Upper lobe of left lung (tissue), 6 donors: ENCODE measurements around the gene OTOP1. TPM values are rescaled to one million over a fixed set of nuclear protein-coding genes. Genes with fewer than 3 reads are reported as not detected.

Experiments used
- ATAC-seq, 2 donors: fragments of 200-7000 bp; cut with Tn5 transposase; one replicate each; pipeline ENCODE4 v1.9.1; 2022; ENCODE audit warnings: mild to moderate bottlenecking in 2 of 2, moderate library complexity in 2 of 2; ENCODE audit not compliant: low FRiP score in 2 of 2
- DNase-seq, 2 donors: peaks; one replicate each; pipeline ENCODE4 v3.0.0-alpha.2; 2019 to 2020
- H3K27ac ChIP-seq, 4 donors: fragments of 200-600 bp; sonication (generic); one replicate each; pipeline ENCODE4 v1.5.1; 2016 to 2019
- H3K27me3 ChIP-seq, 4 donors: fragments of 200-600 bp; sonication (generic); one replicate each; pipeline ENCODE4 v1.5.1; 2017 to 2019
- H3K36me3 ChIP-seq, 4 donors: fragments of 200-600 bp; sonication (generic); one replicate each; pipeline ENCODE4 v1.5.1; 2016 to 2019
- H3K4me1 ChIP-seq, 4 donors: fragments of 200-600 bp; sonication (generic); one replicate each; pipeline ENCODE4 v1.5.1; 2018 to 2019
- H3K4me3 ChIP-seq, 4 donors: fragments of 200-600 bp; sonication (generic); one replicate each; pipeline ENCODE4 v1.5.1; 2017 to 2019; ENCODE audit warnings: mild to moderate bottlenecking in 2 of 4, moderate library complexity in 1 of 4
- H3K9me3 ChIP-seq, 4 donors: fragments of 200-600 bp; sonication (generic); one replicate each; pipeline ENCODE4 v1.5.1; 2018 to 2019
- CTCF ChIP-seq, 6 experiments: fragments of 450-650 bp in 4 of 6; fragments of 200-600 bp in 2 of 6; sonication (generic) in 2 of 6; IDR thresholded peaks; one replicate each; pipeline ENCODE4 v1.5.1; 2016 to 2019; ENCODE audit warnings: antibody characterized with exemption in 6 of 6
- EP300 ChIP-seq, 4 donors: sonication (generic); formaldehyde crosslinking; IDR thresholded peaks; one replicate each; pipeline ENCODE4 v1.5.1; 2017; ENCODE audit warnings: antibody characterized with exemption in 4 of 4, control low read depth in 2 of 4
- POLR2A ChIP-seq, 4 donors: fragments of 450-650 bp; IDR thresholded peaks; one replicate each; pipeline ENCODE4 v1.5.1; 2016 to 2017; ENCODE audit warnings: antibody characterized with exemption in 4 of 4, mild to moderate bottlenecking in 2 of 4
- POLR2AphosphoS5 ChIP-seq, 2 donors: sonication (generic); formaldehyde crosslinking; IDR thresholded peaks; one replicate each; pipeline ENCODE4 v1.5.1; 2017; ENCODE audit warnings: antibody characterized with exemption in 2 of 2
- WGBS, 2 donors: methylation state at CpG; one replicate each; pipeline ENCODE4 v1.1.5; 2017 to 2018; 5-methylcytosine and 5-hydroxymethylcytosine counted together
- total RNA-seq, 6 donors: library from RNA; depleted of rRNA in 4 of 6; stranded (reverse); fragments of >200 nt in 4 of 6; gene quantifications; one replicate each; pipeline versions ENCODE4 v1.1.0 to v1.2.1, GENCODE V29; 2016 to 2021
- donor health status: DM: no; HTN: no; CAD: no; lungs with moderate emphysema.
- donor health status: DM: no; HTN: yes; CAD: no; lungs with severe emphysema.

Gene OTOP1
- total RNA-seq = not detected

GRCh38 chr4:4226606-4227438, at the start of gene OTOP1:
TSS of gene OTOP1 (minus strand) at chr4:4226929. CDS start at chr4:4226864, 65 bp downstream.
- DNase-seq (peak in 1 of 2 donors; percentile 82), ATAC-seq (no peak)
- H3K4me3 ChIP-seq = no peak within 1 kb of the TSS
- peaks cover 0 to 17% (median 0%) of the 10 kb centered on the region in 4 donors for H3K4me1 ChIP-seq
- peaks cover 0 to 28% (median 11%) of the 10 kb centered on the region in 4 donors for H3K27me3 ChIP-seq
- H3K36me3 ChIP-seq = no peaks in the 10 kb centered on the region
- TF ChIP-seq POLR2AphosphoS5 (IDR thresholded peaks at IDR 0.05) = no peak
- no peak for TF ChIP-seq EP300 (IDR thresholded peaks at IDR 0.05)
- no peaks in the 10 kb centered on the region for H3K9me3 ChIP-seq
- no peak within 1 kb of the TSS for H3K27ac ChIP-seq
- 16 to 31% methylated on average over 19 to 33 of the region's 82 CpGs for WGBS, 2 donors

GRCh38 chr4:4274226-4274625, 47.5 kb upstream of the OTOP1 start:
- peaks cover 5 to 88% (median 55%) of the 10 kb centered on the region in 4 donors for H3K36me3 ChIP-seq
- no peaks in the 10 kb centered on the region for H3K27me3 ChIP-seq
- no peak overlapping the region for H3K27ac ChIP-seq
- no peaks in the 10 kb centered on the region for H3K4me1 ChIP-seq
- no peak overlapping the region for H3K4me3 ChIP-seq
- ATAC-seq = no peak
- 88 to 90% methylated on average over 14 of the region's 14 CpGs for WGBS, 2 donors
- no peak for DNase-seq
- TF ChIP-seq CTCF (IDR thresholded peaks at IDR 0.05) = no peak
- TF ChIP-seq EP300 (IDR thresholded peaks at IDR 0.05) = no peak
- TF ChIP-seq POLR2A (IDR thresholded peaks at IDR 0.05) = no peak
- TF ChIP-seq POLR2AphosphoS5 (IDR thresholded peaks at IDR 0.05) = no peak
- no peaks in the 10 kb centered on the region for H3K9me3 ChIP-seq

GRCh38 chr4:4271912-4272311, 45.2 kb upstream of the OTOP1 start:
- no peaks in the 10 kb centered on the region for H3K4me1 ChIP-seq
- WGBS, 2 donors = 75 to 80% methylated on average over 10 of the region's 10 CpGs
- H3K27ac ChIP-seq = no peak overlapping the region
- peaks cover 0 to 88% (median 44%) of the 10 kb centered on the region in 4 donors for H3K36me3 ChIP-seq
- ATAC-seq (peak in 1 of 2 donors; percentile 29), DNase-seq (peak in 1 of 2 donors; percentile 65)
- no peak overlapping the region for H3K4me3 ChIP-seq
- no peaks in the 10 kb centered on the region for H3K27me3 ChIP-seq
- H3K9me3 ChIP-seq = no peaks in the 10 kb centered on the region
- no peak for TF ChIP-seq EP300 (IDR thresholded peaks at IDR 0.05)
- TF ChIP-seq POLR2AphosphoS5 (IDR thresholded peaks at IDR 0.05) = no peak
- TF ChIP-seq POLR2A (IDR thresholded peaks at IDR 0.05) = no peak
- TF ChIP-seq CTCF (IDR thresholded peaks at IDR 0.05) = no peak

- ATAC-seq (peak in 1 of 2 donors; percentile 23), DNase-seq (no peak)
- WGBS, 2 donors = 69 to 70% methylated on average over 4 of the region's 4 CpGs
- TF ChIP-seq CTCF (IDR thresholded peaks at IDR 0.05) (no peak), POLR2AphosphoS5 (IDR thresholded peaks at IDR 0.05) (no peak), POLR2A (IDR thresholded peaks at IDR 0.05) (no peak), EP300 (IDR thresholded peaks at IDR 0.05) (no peak)
- peak overlapping the region in 2 of 4 donors; percentile 14 to 79 for H3K27ac ChIP-seq
- H3K9me3 ChIP-seq = no peaks in the 10 kb centered on the region
- H3K4me1 ChIP-seq = no peaks in the 10 kb centered on the region
- no peaks in the 10 kb centered on the region for H3K27me3 ChIP-seq
- H3K4me3 ChIP-seq = no peak overlapping the region
- H3K36me3 ChIP-seq = peaks cover 0 to 81% (median 37%) of the 10 kb centered on the region in 4 donors
Observed at GRCh38 chr4:4270529-4270928, 43.8 kb upstream of the OTOP1 start.

- Histone ChIP-seq H3K9me3 (no peaks in the 10 kb centered on the region), H3K36me3 (peaks cover 0 to 79% (median 36%) of the 10 kb centered on the region in 4 donors), H3K27ac (peak overlapping the region; percentile 60 to 79 (median 71)), H3K4me1 (no peaks in the 10 kb centered on the region), H3K27me3 (no peaks in the 10 kb centered on the region), H3K4me3 (no peak overlapping the region)
- DNase-seq (peak in 1 of 2 donors; percentile 61), ATAC-seq (peak; percentile 32 to 77)
- TF ChIP-seq EP300 (IDR thresholded peaks at IDR 0.05) (peak in 1 of 4 donors; percentile 2), POLR2A (IDR thresholded peaks at IDR 0.05) (no peak), CTCF (IDR thresholded peaks at IDR 0.05) (no peak)
- 72 to 87% methylated on average over 4 of the region's 4 CpGs for WGBS, 2 donors
Observed at GRCh38 chr4:4269856-4270255, 43.1 kb upstream of the OTOP1 start.
